PFSK-1 (cell line): ENCODE results near the gene KREMEN2.

Source experiments
- POLR2AphosphoS5 ChIP-seq: IDR thresholded peaks from 2 replicates; pipeline ENCODE4 v1.6.1; 2012; ENCODE audit warnings: low read depth, mild to moderate bottlenecking, control low read depth, low read length, moderate library complexity
- TF ChIP-seq, protein P1 (sequence below), 2 experiments: IDR thresholded peaks; 2 replicates each; pipeline versions ENCODE4 v1.6.1 to v1.8.0; 2011 to 2012; ENCODE audit warnings: low read depth in 2 of 2, low read length in 2 of 2, control low read depth in 1 of 2, inconsistent platforms in 1 of 2, mild to moderate bottlenecking in 1 of 2, moderate library complexity in 1 of 2; ENCODE audit not compliant: insufficient read depth in 1 of 2

DNA sequence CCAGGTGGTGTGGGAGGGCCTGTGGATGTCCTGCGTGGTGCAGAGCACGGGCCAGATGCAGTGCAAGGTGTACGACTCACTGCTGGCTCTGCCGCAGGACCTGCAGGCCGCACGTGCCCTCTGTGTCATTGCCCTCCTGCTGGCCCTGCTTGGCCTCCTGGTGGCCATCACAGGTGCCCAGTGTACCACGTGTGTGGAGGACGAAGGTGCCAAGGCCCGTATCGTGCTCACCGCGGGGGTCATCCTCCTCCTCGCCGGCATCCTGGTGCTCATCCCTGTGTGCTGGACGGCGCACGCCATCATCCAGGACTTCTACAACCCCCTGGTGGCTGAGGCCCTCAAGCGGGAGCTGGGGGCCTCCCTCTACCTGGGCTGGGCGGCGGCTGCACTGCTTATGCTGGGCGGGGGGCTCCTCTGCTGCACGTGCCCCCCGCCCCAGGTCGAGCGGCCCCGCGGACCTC lies 49.4 kb downstream of the KREMEN2 start:
- no peak for TF ChIP-seq POLR2AphosphoS5
- TF ChIP-seq, protein P1, sequence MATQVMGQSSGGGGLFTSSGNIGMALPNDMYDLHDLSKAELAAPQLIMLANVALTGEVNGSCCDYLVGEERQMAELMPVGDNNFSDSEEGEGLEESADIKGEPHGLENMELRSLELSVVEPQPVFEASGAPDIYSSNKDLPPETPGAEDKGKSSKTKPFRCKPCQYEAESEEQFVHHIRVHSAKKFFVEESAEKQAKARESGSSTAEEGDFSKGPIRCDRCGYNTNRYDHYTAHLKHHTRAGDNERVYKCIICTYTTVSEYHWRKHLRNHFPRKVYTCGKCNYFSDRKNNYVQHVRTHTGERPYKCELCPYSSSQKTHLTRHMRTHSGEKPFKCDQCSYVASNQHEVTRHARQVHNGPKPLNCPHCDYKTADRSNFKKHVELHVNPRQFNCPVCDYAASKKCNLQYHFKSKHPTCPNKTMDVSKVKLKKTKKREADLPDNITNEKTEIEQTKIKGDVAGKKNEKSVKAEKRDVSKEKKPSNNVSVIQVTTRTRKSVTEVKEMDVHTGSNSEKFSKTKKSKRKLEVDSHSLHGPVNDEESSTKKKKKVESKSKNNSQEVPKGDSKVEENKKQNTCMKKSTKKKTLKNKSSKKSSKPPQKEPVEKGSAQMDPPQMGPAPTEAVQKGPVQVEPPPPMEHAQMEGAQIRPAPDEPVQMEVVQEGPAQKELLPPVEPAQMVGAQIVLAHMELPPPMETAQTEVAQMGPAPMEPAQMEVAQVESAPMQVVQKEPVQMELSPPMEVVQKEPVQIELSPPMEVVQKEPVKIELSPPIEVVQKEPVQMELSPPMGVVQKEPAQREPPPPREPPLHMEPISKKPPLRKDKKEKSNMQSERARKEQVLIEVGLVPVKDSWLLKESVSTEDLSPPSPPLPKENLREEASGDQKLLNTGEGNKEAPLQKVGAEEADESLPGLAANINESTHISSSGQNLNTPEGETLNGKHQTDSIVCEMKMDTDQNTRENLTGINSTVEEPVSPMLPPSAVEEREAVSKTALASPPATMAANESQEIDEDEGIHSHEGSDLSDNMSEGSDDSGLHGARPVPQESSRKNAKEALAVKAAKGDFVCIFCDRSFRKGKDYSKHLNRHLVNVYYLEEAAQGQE (IDR thresholded peaks at IDR 0.05; ENCODE audit: insufficient read depth in 1 of 2, low read depth in 2 of 2, low read length in 2 of 2), result no peak
